RPMI7951 (cell line): ENCODE results near the gene B4GALNT1. TPM values are rescaled to one million over a fixed set of nuclear protein-coding genes. Genes with fewer than 3 reads are reported as not detected.

Experiments
- DNase-seq: peaks from one replicate; pipeline ENCODE4 v3.0.0-alpha.2; 2012; ENCODE audit warnings: low read depth
- total RNA-seq: library from RNA; depleted of rRNA; stranded (reverse); fragments of >200 nt; shearing (Covaris generic); gene quantifications from 2 replicates; pipeline ENCODE4 v1.2.3, GENCODE V29; 2014; rRNA removed

Gene B4GALNT1
- total RNA-seq, 1 experiment from 2014 or later: 14.4 TPM

DNA sequence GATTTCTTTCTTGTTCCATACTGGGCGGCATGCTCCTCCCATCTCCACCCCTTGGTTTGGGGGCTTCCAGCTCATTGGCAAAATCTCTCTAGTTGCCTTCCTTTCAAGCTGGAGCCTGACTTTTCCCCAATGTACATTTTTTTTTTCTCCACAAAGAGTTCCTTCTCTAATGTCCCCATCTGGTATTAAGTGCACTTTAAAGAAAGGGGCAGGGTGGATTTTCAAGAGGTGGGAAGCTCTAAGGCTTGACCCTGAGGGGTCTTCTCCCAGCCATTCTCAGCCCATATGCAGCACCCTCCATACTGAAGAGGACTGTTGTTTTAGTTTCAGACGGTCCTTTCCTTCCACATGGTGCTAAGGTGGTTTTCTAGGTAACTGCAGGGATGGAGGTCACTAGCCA lies 47.8 kb downstream of the B4GALNT1 start:
- no peak for DNase-seq

DNA sequence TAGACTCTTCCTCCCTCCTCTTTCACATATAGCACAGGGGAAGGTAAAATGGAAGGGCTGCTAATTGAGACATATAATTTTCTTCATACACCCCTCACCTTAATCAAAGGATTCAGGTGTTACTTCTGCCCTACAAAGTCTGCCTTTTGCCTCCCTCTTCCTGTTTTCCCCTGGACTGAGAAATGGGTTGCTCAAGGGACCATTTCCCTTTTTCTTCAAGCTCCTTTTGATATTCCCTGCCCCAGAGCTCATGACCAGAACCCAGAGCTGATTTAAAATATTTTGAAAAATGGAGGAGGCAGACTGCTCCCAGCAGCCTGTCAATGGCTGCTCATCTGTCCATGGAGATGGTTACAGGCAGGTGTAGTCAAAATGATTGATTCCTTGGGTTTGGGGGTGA lies 48.3 kb downstream of the B4GALNT1 start:
- no peak for DNase-seq

DNA sequence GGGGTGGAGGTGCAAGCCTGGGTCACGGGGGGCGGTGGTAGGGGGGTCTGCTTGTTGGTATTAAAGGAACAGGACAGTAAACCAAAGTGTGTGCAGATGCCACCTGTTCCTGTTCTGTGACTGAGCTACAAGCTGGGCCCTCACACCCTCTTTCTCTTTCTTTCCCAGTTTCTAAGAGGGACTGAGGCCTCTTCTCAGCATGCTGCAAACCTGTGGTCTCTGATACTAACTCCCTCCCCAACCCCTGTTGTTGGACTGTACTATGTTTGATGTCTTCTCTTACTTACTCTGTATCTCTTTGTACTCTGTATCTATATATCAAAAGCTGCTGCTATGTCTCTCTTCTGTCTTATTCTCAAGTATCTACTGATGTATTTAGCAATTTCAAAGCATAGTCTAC lies 49.0 kb downstream of the B4GALNT1 start:
- DNase-seq: no peak

DNA sequence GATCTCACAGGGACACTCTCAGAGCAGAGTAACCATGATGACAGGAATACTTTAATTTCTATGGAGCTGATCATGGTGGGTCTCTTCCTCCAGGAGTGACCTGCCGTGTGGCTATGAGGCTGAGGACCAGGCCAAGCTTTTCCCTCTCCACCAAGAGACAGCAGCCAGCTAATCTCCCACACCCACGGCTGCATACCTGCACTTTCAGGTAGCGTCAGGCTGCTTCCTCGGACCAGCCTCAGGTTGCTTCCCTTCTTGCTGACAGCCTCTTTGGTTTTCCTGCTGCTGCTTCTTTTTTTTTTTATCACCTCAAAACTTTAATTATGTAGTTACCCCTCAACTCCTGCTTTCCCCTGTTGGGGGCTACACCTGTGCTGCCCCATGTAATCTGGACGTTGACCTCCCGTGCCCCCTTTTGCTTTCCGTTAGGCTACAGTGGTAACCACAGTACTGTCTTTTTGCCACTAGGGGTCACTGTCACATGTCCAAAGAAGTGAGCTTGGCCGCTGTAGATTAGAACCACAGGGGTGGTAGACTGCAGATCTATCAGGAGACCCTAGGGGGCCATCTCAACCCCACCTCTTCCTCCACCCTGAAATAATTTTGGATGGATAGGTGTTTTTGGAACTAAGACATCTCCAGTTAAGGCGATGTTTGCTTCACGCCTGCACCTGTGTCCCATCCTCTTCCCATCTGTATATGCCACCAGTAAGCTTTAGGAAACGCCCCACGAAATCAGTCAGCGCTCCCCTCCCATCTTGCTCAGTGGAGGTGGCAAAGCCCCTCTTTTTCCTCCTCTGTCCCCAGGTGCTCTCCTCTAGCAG lies 49.8 kb downstream of the B4GALNT1 start:
- DNase-seq: peak; percentile 70

DNA sequence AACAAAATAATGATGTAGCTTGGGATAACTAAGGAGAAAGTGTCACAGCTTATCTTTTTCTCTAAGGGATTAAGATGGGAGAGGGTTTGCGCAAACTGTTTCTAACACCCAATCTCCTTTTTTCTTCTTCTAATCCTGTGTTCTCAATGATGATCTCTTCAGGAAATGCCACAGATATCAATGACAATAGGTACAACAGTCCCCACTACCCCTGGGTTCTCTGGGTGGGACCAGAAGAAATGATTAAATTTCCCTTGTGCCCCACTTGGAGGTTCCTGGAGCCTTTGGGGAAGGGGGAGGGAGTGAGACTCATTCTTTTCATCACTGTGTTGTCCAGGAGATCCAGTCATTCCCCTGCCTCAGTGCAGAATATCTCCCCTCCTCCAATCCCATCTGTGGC lies 50.6 kb downstream of the B4GALNT1 start:
- DNase-seq: no peak

DNA sequence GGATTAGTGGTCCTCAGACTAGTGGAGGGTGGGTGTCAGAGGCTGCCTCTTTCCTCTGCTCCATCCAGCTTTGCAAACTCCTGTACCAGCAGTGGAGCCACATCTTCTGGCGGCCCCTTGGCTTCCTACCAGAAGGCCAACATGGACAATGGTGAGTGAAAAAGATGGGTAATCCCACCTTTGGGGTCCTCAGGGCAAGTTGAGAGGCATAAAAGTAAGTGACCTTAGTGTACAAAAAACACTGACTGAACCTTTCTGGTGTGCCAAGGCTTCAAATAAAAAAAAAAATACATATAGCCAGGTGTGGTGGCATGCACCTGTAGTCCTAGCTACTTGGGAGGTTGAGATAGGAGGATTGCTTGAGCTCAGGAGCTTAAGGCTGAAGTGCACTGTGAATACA lies 51.2 kb downstream of the B4GALNT1 start:
- DNase-seq: no peak

DNA sequence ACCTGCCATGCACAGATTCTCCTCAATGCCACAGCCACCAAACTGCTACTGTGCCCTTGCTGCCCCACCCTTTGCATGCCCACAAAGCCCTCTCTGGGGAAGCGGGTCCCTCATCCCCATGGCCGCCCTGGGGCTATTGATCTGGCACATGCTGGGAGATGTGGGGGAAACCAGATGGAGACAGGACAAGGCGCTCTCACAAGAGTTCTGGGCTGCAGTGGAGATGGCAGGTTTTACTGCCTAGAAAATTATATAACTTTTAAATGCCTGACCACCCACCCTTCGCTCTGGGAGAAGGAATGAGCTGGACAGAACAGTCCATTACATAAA lies 52.6 kb downstream of the B4GALNT1 start:
- no peak for DNase-seq

GRCh38 chr12:57579677-57580465 lies 53.1 kb downstream of the B4GALNT1 start:
- no peak for DNase-seq

DNA sequence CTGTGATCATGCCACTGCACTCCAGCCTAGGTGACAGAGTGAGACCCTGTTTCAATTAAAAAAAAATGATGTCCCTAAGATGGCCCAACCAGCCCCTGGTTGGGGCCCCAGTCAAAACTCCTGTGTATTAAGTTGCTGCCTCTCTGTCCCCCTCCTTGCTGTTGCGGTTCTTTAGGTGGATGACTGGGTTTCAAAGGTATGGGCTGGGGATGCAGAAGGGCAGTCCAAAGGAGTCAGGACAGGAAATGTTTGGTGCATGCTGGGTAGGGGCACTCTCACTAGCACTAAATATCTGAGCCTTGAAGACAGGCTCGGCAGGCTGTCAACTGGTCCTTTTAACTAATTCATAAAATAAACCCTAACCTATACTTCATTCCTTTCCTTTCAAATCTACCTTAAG lies 54.0 kb downstream of the B4GALNT1 start:
- no peak for DNase-seq

DNA sequence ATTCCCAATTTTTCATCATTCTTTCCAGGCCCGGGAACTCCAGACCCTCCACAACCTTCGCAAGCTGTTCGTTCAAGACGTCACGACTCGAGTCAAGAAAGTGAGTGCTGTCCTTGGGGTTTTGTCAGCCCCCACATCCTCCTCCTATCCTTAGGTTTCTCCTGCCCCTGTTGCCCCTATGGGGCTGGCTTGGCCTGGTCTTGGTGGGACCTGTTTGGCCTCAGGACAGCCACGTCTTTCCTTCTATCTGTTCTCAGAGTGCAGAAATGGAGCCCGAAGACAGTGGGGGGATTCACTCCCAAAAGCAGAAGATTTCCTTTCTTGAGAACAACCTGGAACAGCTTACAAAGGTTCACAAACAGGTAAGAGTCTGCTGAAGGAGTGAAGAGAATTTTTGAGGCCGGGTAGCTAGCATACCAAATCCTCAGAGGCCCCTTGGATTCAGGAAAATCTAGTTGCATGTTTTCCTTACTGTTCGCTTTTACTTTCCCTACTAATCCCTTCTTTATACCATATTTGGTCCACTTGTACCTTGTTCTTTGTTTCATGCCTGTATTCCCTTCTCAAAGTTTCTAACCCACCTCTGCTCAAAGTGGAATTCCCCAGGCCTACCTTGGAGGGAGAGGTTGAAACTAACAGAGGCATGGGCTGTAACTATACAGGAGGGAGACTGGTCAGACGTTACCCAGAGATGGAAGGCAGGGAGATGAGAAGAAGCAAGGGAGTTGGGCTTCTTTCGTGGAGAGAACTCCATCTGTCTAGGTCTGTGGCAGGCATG lies 54.8 kb downstream of the B4GALNT1 start:
- DNase-seq: no peak

- peak; percentile 28 for DNase-seq
These were observed 56.3 kb downstream of the B4GALNT1 start for GRCh38 chr12:57576613-57577160.

Other genes starting within 250 kb of the B4GALNT1 start
- 10.8 and 12.3 TPM in 2 replicates for gene R3HDM2, start 202.2 kb downstream of the B4GALNT1 start, total RNA-seq
- not detected in 2 replicates for gene INHBC, start 198.4 kb downstream of the B4GALNT1 start, total RNA-seq
- gene INHBE, start 177.9 kb downstream of the B4GALNT1 start, total RNA-seq: 0.24 and 0.88 TPM in 2 replicates
- gene GLI1, start 173.4 kb downstream of the B4GALNT1 start, total RNA-seq: 0.49 and 0.60 TPM in 2 replicates
- gene ARHGAP9, start 153.3 kb downstream of the B4GALNT1 start, total RNA-seq: 0.20 TPM in 1 of 2 replicates, not detected in the other
- 79.7 and 94.8 TPM in 2 replicates for gene MARS1, start 145.1 kb downstream of the B4GALNT1 start, total RNA-seq
- gene DDIT3, start 112.7 kb downstream of the B4GALNT1 start, total RNA-seq: 19.1 and 24.8 TPM in 2 replicates
- 1.7 and 2.1 TPM in 2 replicates for gene MBD6, start 110.4 kb downstream of the B4GALNT1 start, total RNA-seq
- 123 and 155 TPM in 2 replicates for gene DCTN2, start 86.0 kb downstream of the B4GALNT1 start, total RNA-seq
- 0.60 and 1.9 TPM in 2 replicates for gene KIF5A, start 83.2 kb downstream of the B4GALNT1 start, total RNA-seq
- 15.9 and 19.3 TPM in 2 replicates for gene PIP4K2C, start 42.0 kb downstream of the B4GALNT1 start, total RNA-seq
- gene DTX3, start 28.4 kb downstream of the B4GALNT1 start, total RNA-seq: 9.9 and 10.7 TPM in 2 replicates
- 9.4 and 11.5 TPM in 2 replicates for gene ARHGEF25, start 21.8 kb downstream of the B4GALNT1 start, total RNA-seq
- 152 and 183 TPM in 2 replicates for gene OS9, start 60.9 kb upstream of the B4GALNT1 start, total RNA-seq
- gene AGAP2, start 105.5 kb upstream of the B4GALNT1 start, total RNA-seq: 0.20 and 0.72 TPM in 2 replicates
- gene TSPAN31, start 111.8 kb upstream of the B4GALNT1 start, total RNA-seq: 39.2 and 42.1 TPM in 2 replicates
- gene CDK4, start 119.1 kb upstream of the B4GALNT1 start, total RNA-seq: 232 and 269 TPM in 2 replicates
- gene MARCHF9, start 121.9 kb upstream of the B4GALNT1 start, total RNA-seq: 3.0 and 4.2 TPM in 2 replicates
- gene CYP27B1, start 133.9 kb upstream of the B4GALNT1 start, total RNA-seq: 1.1 and 1.2 TPM in 2 replicates
- gene METTL1, start 138.9 kb upstream of the B4GALNT1 start, total RNA-seq: 8.8 and 11.2 TPM in 2 replicates
- 5.3 and 6.6 TPM in 2 replicates for gene EEF1AKMT3, start 139.4 kb upstream of the B4GALNT1 start, total RNA-seq
- gene TSFM, start 149.6 kb upstream of the B4GALNT1 start, total RNA-seq: 43.1 and 48.8 TPM in 2 replicates
- gene AVIL, start 185.5 kb upstream of the B4GALNT1 start, total RNA-seq: 1.3 and 1.8 TPM in 2 replicates
- 27.8 and 44.0 TPM in 2 replicates for gene CTDSP2, start 213.5 kb upstream of the B4GALNT1 start, total RNA-seq